Naive thymus-derived CD8-positive, alpha-beta T cell (primary cell): ENCODE data around the gene WNT16. TPM values are rescaled to one million over a fixed set of nuclear protein-coding genes. Genes with fewer than 3 reads are reported as not detected.
A peak's percentile ranks its signal among the peaks of the same experiment; 100 is the strongest.
"Not testable (repeated sequence)": the region's sequence is repeated elsewhere in the genome, so short reads cannot be mapped to it uniquely, and the experiment has no call there.

Experiments
- ATAC-seq, 2 donors: fragments of 150-1000 bp; cut with Tn5 transposase in 1 of 2; sonication (Bioruptor Pico), chemical (Tn5 transposase) in 1 of 2; 1 replicate in 1 of 2; 2 replicates in 1 of 2; pipeline ENCODE4 v1.10.0; 2021; ENCODE audit warnings: mild to moderate bottlenecking in 2 of 2, moderate library complexity in 2 of 2
- POLR2A ChIA-PET: fragments of 350-600 bp; sonication (Branson Sonifier 250); formaldehyde crosslinking; loops from one replicate; lab custom pipeline; 2021; ENCODE audit warnings: antibody characterized with exemption; lab: Charles Lee
- DNase-seq, 10 donors: peaks; one replicate each; pipeline versions ENCODE4 v3.0.0 to v3.0.0-alpha.2; 2020 to 2022
- H3K27ac Mint-ChIP-seq, 10 donors: one replicate each; pipeline ENCODE4 v1.8.0; 2020 to 2022; ENCODE audit warnings: mild to moderate bottlenecking in 10 of 10, mixed read lengths in 10 of 10, moderate library complexity in 4 of 10, inconsistent platforms in 1 of 10
- H3K27me3 Mint-ChIP-seq, 5 donors: one replicate each; pipeline ENCODE4 v1.8.0; 2021 to 2022; ENCODE audit warnings: mixed read lengths in 5 of 5
- H3K36me3 Mint-ChIP-seq, 3 donors: one replicate each; pipeline ENCODE4 v1.8.0; 2020 to 2022; ENCODE audit warnings: mixed read lengths in 3 of 3, mild to moderate bottlenecking in 2 of 3, inconsistent platforms in 1 of 3
- H3K4me1 Mint-ChIP-seq, 4 donors: one replicate each; pipeline ENCODE4 v1.8.0; 2021 to 2022; ENCODE audit warnings: mixed read lengths in 4 of 4
- H3K4me3 Mint-ChIP-seq, 10 donors: one replicate each; pipeline ENCODE4 v1.8.0; 2020 to 2022; ENCODE audit warnings: mild to moderate bottlenecking in 10 of 10, mixed read lengths in 10 of 10, moderate library complexity in 6 of 10, inconsistent platforms in 1 of 10
- H3K9me3 Mint-ChIP-seq, 9 donors: one replicate each; pipeline ENCODE4 v1.8.0; 2020 to 2022; ENCODE audit warnings: mixed read lengths in 9 of 9, mild to moderate bottlenecking in 3 of 9, inconsistent platforms in 1 of 9, moderate library complexity in 1 of 9
- polyA plus RNA-seq, 3 donors: library from polyadenylated mRNA; unstranded; fragments of 300-500 nt; fragmentation: Illumina TruSeq; gene quantifications; one replicate each; pipeline ENCODE4 v1.2.3, GENCODE V29; 2021
- total RNA-seq, 8 experiments: library from RNA in 2 of 8; stranded (reverse) in 2 of 8; gene quantifications; one replicate each; pipeline ENCODE4 v1.2.3 and lab custom pipeline; 2021 to 2026

The WNT16 gene, protein sequence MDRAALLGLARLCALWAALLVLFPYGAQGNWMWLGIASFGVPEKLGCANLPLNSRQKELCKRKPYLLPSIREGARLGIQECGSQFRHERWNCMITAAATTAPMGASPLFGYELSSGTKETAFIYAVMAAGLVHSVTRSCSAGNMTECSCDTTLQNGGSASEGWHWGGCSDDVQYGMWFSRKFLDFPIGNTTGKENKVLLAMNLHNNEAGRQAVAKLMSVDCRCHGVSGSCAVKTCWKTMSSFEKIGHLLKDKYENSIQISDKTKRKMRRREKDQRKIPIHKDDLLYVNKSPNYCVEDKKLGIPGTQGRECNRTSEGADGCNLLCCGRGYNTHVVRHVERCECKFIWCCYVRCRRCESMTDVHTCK
- total RNA-seq (under 1 TPM; 0.19 to 0.21 TPM), polyA plus RNA-seq (not detected), total RNA-seq (lab: John Stamatoyannopoulos, UW) (0 reads per million in 6 experiments)

- Mint-ChIP-seq H3K27ac (peak within 1 kb of the TSS in 1 of 10 donors; percentile 14), H3K36me3 (no peaks in the 10 kb centered on the region), H3K4me1 (peaks cover 4 to 22% (median 16%) of the 10 kb centered on the region in 4 donors), H3K27me3 (peaks cover 28 to 74% (median 55%) of the 10 kb centered on the region in 5 donors), H3K4me3 (peak within 1 kb of the TSS in 9 of 10 donors; percentile 26 to 80 (median 58)), H3K9me3 (no peaks in the 10 kb centered on the region)
- POLR2A ChIA-PET: no interaction called here
- DNase-seq: no peak
- no peak for ATAC-seq
These were observed at the start of gene WNT16 for GRCh38 chr7:121328508-121329190. Gene WNT16, plus strand, starts transcription at chr7:121329000. Its CDS starts 293 bp downstream, at chr7:121329293.

GRCh38 chr7:121279060-121279620, 49.7 kb upstream of the WNT16 start:
- ATAC-seq: no peak

DNA sequence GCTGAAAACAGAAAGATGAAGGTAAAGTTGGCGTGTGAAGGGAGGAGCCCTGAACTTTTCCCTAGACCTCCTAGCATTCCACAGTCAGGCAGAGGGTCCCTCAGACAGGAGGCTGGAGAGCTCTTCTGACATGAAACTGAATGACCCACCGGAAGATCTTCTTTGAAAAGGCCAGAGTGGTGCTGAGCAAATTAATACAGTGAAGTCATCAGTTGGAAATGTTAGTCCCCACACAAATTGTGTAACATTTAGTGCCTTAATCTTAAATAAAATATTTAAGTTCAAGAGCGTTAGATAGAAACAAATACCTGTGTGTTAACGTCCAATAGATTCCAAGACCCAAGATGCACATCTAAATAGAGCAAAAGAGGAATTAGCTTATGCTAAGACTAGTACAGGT, 49.0 kb upstream of the WNT16 start:
- DNase-seq (no peak), ATAC-seq (no peak)
- Mint-ChIP-seq H3K4me1 (no peaks in the 10 kb centered on the region), H3K9me3 (peaks cover 0 to 10% (median 3%) of the 10 kb centered on the region in 9 donors), H3K4me3 (no peak overlapping the region), H3K27ac (peak overlapping the region in 1 of 10 donors; percentile 58), H3K27me3 (peaks cover 0 to 21% (median 12%) of the 10 kb centered on the region in 5 donors), H3K36me3 (no peaks in the 10 kb centered on the region)
- POLR2A ChIA-PET: no interaction called here

More at GRCh38 chr7:121279060-121279620, 49.7 kb upstream of the WNT16 start:
- Mint-ChIP-seq H3K9me3 (peaks cover 0 to 3% (median 0%) of the 10 kb centered on the region in 9 donors), H3K4me1 (no peaks in the 10 kb centered on the region), H3K27me3 (peaks cover 0 to 21% (median 12%) of the 10 kb centered on the region in 5 donors), H3K4me3 (no peak overlapping the region), H3K27ac (no peak overlapping the region), H3K36me3 (no peaks in the 10 kb centered on the region)
- POLR2A ChIA-PET: no interaction called here
- DNase-seq: no peak

- DNase-seq (no peak), ATAC-seq (no peak)
- H3K36me3 Mint-ChIP-seq: peaks cover 0 to 5% (median 0%) of the 10 kb centered on the region in 3 donors
- H3K4me3 Mint-ChIP-seq: no peak overlapping the region
- no peak overlapping the region for H3K27ac Mint-ChIP-seq
- H3K9me3 Mint-ChIP-seq: peaks cover 0 to 18% (median 9%) of the 10 kb centered on the region in 9 donors
- no peaks in the 10 kb centered on the region for H3K4me1 Mint-ChIP-seq
- POLR2A ChIA-PET: no interaction called here
- peaks cover 0 to 21% (median 12%) of the 10 kb centered on the region in 5 donors for H3K27me3 Mint-ChIP-seq
These were observed 48.1 kb upstream of the WNT16 start for GRCh38 chr7:121280656-121281055.

DNA sequence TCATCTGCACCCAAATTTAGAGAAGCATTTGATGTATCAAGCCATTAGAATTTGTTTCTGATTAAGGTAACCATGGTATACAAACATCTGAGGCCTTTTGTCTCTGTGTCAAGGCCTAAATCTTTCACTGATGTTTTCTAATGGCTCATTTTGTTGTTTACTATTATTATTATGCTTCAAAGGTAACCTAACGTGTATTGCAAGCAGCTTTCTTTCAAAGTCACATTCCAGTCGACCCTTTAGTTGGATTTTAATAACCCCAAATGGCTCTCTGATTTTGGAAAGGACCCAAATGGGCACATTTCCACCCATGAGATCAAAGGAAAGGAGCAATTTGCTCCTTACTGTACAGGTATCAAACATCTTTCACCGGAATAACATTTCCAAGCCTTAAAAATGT, 46.7 kb upstream of the WNT16 start:
- ATAC-seq (no peak), DNase-seq (no peak)
- POLR2A ChIA-PET: no interaction called here
- Mint-ChIP-seq H3K27me3 (peaks cover 0 to 10% (median 6%) of the 10 kb centered on the region in 5 donors), H3K27ac (no peak overlapping the region), H3K4me1 (peaks cover 0 to 2% (median 0%) of the 10 kb centered on the region in 4 donors), H3K36me3 (peaks cover 0 to 7% (median 0%) of the 10 kb centered on the region in 3 donors), H3K4me3 (no peak overlapping the region), H3K9me3 (peaks cover 0 to 26% (median 9%) of the 10 kb centered on the region in 9 donors)

DNA sequence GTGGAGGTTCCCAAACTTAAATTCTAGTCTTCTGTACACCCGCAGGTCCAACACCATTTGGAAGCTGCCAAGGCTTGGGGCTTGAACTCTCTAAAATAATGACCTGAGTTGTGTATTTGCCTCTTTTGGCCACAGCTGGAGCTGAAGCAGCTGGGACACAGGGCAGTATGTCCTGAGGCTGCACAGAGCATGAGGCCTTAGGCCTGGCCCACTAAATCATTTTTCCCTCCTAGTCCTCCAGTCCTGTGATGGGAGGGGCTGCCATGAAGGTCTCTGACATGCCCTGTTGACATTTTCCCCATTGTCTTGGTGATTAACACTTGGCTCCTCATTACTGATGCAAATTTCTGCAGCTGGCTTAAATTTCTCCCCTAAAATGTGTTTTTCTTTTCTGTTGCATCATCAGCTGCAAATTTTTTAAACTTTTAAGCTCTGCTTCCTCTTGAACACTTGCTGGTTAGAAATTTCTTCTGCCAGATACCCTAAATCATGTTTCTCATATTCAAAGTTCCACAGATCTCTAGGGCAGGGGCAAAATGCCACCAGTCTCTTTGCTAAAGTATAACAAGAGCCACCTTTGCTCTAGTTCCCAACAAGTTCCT, 43.6 kb upstream of the WNT16 start:
- Mint-ChIP-seq H3K27me3 (no peaks in the 10 kb centered on the region), H3K4me3 (no peak overlapping the region), H3K9me3 (peaks cover 0 to 27% (median 9%) of the 10 kb centered on the region in 9 donors), H3K27ac (no peak overlapping the region), H3K36me3 (peaks cover 0 to 7% (median 0%) of the 10 kb centered on the region in 3 donors), H3K4me1 (peaks cover 0 to 2% (median 0%) of the 10 kb centered on the region in 4 donors)
- POLR2A ChIA-PET: no interaction called here
- no peak for ATAC-seq
- DNase-seq: no peak

DNA sequence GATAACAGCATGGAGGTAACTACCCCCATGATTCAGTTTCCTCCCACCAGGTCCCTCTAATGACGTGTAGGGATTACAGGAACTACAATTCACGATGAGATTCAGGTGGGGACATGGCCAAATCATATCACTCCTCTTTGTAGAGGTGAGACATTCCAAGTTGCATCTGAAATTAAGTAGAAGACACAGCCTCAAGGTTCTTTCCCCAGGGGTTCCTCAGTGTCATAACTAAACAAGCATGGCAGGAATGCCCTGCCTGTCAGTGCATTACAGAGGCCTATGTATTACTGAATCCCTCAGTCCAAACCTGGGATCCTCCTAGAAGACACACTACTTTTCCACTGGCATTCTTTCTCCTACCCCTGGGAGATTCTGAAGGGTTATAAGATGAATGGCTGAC, 42.6 kb upstream of the WNT16 start:
- no peak overlapping the region for H3K4me3 Mint-ChIP-seq
- peaks cover 0 to 7% (median 0%) of the 10 kb centered on the region in 3 donors for H3K36me3 Mint-ChIP-seq
- POLR2A ChIA-PET: no interaction called here
- no peak for DNase-seq
- peaks cover 0 to 2% (median 0%) of the 10 kb centered on the region in 4 donors for H3K4me1 Mint-ChIP-seq
- no peak for ATAC-seq
- H3K9me3 Mint-ChIP-seq: peaks cover 0 to 29% (median 9%) of the 10 kb centered on the region in 9 donors
- no peaks in the 10 kb centered on the region for H3K27me3 Mint-ChIP-seq
- no peak overlapping the region for H3K27ac Mint-ChIP-seq

DNA sequence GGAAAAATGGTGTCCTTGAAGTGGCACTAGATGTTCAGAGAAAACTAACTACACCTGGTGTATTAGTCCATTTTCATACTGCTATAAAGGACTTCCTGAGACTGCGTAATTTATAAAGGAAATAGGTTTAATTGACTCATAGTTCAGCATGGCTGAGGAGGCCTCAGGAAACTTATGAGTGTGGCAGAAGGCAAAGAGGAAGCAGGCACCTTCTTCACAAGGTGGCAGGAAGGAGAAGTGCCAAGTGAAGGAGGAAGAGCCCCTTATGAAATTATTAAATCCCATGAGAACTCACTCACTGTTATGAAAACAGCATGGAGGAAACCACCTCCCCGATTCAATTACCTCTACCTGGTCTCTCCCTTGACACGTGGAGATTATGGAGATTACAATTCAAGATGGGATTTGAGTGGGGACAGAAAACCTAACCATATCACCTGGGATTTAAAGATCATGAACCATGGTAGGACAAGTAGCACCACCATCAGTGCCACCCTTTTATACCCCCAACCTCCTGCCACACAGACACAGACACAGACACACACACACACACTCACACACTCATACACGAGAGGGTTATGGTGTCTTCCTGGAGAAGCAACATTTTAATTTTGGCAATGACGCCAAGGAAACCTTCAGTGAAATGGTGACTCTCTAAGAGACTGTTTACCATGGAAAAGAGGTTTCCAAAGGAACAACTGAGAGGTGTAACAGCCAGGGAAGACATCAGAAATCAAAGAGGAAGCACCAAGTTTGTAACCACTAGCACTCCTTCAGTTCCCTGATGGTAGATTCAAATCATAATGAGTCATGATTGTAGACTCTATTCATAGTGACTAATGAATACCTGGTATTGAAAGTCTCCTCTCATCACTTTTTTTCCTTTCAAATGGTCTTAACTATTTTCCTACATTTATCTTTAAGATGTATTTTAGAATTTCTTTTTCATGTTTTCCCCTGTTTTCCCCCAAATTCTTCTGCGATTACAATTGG, 41.8 kb upstream of the WNT16 start:
- Mint-ChIP-seq H3K36me3 (peaks cover 0 to 7% (median 0%) of the 10 kb centered on the region in 3 donors), H3K4me1 (peaks cover 0 to 2% (median 0%) of the 10 kb centered on the region in 4 donors), H3K4me3 (no peak overlapping the region), H3K27me3 (peaks cover 0 to 8% (median 3%) of the 10 kb centered on the region in 5 donors), H3K9me3 (peaks cover 0 to 38% (median 12%) of the 10 kb centered on the region in 9 donors), H3K27ac (peak overlapping the region in 1 of 10 donors; percentile 20)
- no peak for DNase-seq
- no peak for ATAC-seq
- POLR2A ChIA-PET: no interaction called here

DNA sequence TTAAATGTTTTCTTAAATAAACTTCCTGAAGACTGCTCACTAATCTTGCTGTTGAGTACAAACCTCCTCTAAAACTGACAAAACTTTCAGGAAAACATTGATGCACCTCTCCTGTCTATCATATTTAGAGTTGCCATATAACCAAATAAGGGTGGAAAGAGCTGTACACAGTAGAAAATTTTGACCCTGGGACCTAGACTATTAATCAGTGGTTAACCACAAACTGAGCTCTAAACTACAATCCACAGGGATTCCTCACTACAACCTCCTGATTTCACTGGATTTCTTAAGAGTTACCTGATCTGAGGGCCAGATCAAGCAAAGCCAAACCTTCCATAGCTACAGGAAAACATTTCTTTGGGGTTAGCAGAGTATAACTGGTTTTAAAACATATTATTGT, 39.9 kb upstream of the WNT16 start:
- Mint-ChIP-seq H3K4me1 (peaks cover 0 to 2% (median 0%) of the 10 kb centered on the region in 4 donors), H3K9me3 (peaks cover 0 to 43% (median 12%) of the 10 kb centered on the region in 9 donors), H3K36me3 (peaks cover 0 to 13% (median 0%) of the 10 kb centered on the region in 3 donors), H3K27ac (no peak overlapping the region), H3K4me3 (no peak overlapping the region), H3K27me3 (peaks cover 2 to 18% (median 15%) of the 10 kb centered on the region in 5 donors)
- POLR2A ChIA-PET: no interaction called here
- no peak for ATAC-seq
- DNase-seq: no peak

GRCh38 chr7:121289930-121290329, 38.9 kb upstream of the WNT16 start:
- H3K4me3 Mint-ChIP-seq, H3K27ac Mint-ChIP-seq, POLR2A ChIA-PET, DNase-seq, H3K4me1 Mint-ChIP-seq, ATAC-seq: not testable (repeated sequence)
- Mint-ChIP-seq H3K27me3 (peaks cover 3 to 22% (median 16%) of the 10 kb centered on the region in 5 donors), H3K9me3 (peaks cover 0 to 37% (median 7%) of the 10 kb centered on the region in 9 donors), H3K36me3 (peaks cover 0 to 15% (median 0%) of the 10 kb centered on the region in 3 donors)

DNA sequence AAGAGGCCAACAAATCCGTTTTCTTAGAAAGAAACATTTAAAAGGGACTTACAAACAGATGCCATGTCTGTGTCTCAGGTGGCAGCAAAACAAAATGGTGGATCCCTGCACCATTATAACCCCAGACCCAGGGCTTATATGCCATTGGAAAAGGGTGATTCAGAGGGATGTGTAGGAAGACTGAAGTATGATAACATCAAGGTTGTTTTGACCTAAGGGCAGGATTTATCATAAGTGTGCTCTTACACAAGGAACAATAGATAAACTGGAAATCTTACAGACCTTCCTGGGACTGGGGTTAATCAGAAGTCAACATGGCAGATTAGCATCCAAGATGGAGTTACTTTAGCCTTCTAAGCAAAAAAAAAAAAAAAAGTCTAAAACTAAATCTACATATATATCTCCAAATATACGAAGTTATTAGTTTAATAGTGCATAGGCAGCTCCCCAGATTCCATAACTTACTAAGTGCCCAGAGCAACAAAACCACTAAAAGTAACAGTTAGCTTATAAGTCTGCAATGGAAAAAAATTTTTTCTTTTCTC, 34.3 kb upstream of the WNT16 start:
- no peaks in the 10 kb centered on the region for H3K4me1 Mint-ChIP-seq
- POLR2A ChIA-PET: no interaction called here
- H3K27ac Mint-ChIP-seq: no peak overlapping the region
- H3K36me3 Mint-ChIP-seq: peaks cover 0 to 7% (median 0%) of the 10 kb centered on the region in 3 donors
- H3K4me3 Mint-ChIP-seq: no peak overlapping the region
- H3K9me3 Mint-ChIP-seq: peaks cover 0 to 16% (median 2%) of the 10 kb centered on the region in 9 donors
- H3K27me3 Mint-ChIP-seq: peaks cover 3 to 22% (median 16%) of the 10 kb centered on the region in 5 donors
- ATAC-seq: no peak
- DNase-seq: no peak
